Measurements from ENCODE around the gene ALKBH6.
"Not testable (repeated sequence)": the region's sequence is repeated elsewhere in the genome, so short reads cannot be mapped to it uniquely, and the experiment has no call there.

The ALKBH6 gene

GRCh38 chr19:35983177-35983576, 30.8 kb downstream of the ALKBH6 start:
- Histone ChIP-seq H2AFZ (ENCODE audit: low read depth, low read length) (no peak overlapping the region), H3K27me3 (ENCODE audit: insufficient read depth, low read length, poor library complexity) (peaks cover 21% of the 10 kb centered on the region), H3K27ac (ENCODE audit: low read length) (no peak overlapping the region), H3K9ac (ENCODE audit: low read depth, low read length) (no peak overlapping the region), H3K4me2 (ENCODE audit: insufficient read depth, low read length) (no peak overlapping the region), H3K4me3 (ENCODE audit: low read depth in 1 of 2, low read length in 2 of 2) (no peak overlapping the region), H4K20me1 (ENCODE audit: insufficient read depth, low read length) (no peaks in the 10 kb centered on the region; the same call in 1 of the 2 replicates), H3K4me1 (ENCODE audit: insufficient read depth, low read length) (no peaks in the 10 kb centered on the region), H3K79me2 (ENCODE audit: insufficient read depth, low read length) (no peaks in the 10 kb centered on the region), H3K36me3 (ENCODE audit: insufficient read depth, low read length) (no peaks in the 10 kb centered on the region), H3K9me3 (ENCODE audit: insufficient read depth, low read length, severe bottlenecking) (no peaks in the 10 kb centered on the region)
- TF ChIP-seq, protein P1, sequence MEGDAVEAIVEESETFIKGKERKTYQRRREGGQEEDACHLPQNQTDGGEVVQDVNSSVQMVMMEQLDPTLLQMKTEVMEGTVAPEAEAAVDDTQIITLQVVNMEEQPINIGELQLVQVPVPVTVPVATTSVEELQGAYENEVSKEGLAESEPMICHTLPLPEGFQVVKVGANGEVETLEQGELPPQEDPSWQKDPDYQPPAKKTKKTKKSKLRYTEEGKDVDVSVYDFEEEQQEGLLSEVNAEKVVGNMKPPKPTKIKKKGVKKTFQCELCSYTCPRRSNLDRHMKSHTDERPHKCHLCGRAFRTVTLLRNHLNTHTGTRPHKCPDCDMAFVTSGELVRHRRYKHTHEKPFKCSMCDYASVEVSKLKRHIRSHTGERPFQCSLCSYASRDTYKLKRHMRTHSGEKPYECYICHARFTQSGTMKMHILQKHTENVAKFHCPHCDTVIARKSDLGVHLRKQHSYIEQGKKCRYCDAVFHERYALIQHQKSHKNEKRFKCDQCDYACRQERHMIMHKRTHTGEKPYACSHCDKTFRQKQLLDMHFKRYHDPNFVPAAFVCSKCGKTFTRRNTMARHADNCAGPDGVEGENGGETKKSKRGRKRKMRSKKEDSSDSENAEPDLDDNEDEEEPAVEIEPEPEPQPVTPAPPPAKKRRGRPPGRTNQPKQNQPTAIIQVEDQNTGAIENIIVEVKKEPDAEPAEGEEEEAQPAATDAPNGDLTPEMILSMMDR (IDR thresholded peaks at IDR 0.05; ENCODE audit: borderline replicate concordance, extremely low read depth, low read length, poor library complexity, severe bottlenecking) = no peak
- TF ChIP-seq EZH2 (IDR thresholded peaks at IDR 0.05; ENCODE audit: borderline replicate concordance, low read depth, low read length, severe bottlenecking) = no peak
- DNase-seq (no peak), ATAC-seq (ENCODE audit: insufficient read depth, low read depth) (no peak)

DNA sequence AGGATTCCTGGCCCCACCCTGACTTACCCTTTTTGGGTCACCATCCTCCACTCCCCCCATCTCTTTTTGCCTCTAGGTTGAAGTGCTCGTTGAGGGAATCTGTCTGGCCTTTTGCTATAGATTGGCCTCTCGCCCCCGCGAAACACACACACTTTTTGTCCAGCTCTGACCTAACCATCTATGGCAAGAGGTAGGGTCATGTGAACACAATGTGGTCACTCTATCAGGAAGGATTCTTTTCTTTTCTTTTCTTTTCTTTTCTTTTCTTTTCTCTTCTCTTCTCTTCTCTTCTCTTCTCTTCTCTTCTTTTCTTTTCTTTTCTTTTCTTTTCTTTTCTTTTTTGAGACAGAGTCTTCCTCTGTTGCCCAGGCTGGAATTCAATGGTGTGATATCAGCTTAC, 33.0 kb downstream of the ALKBH6 start:
- DNase-seq; H3K36me3 ChIP-seq (ENCODE audit: insufficient read depth, low read length); H2AFZ ChIP-seq (ENCODE audit: low read depth, low read length); H3K4me2 ChIP-seq (ENCODE audit: insufficient read depth, low read length); H3K79me2 ChIP-seq (ENCODE audit: insufficient read depth, low read length); H3K9ac ChIP-seq (ENCODE audit: low read depth, low read length); H3K4me3 ChIP-seq (ENCODE audit: low read depth in 1 of 2, low read length in 2 of 2); ATAC-seq (ENCODE audit: insufficient read depth, low read depth); H4K20me1 ChIP-seq (ENCODE audit: insufficient read depth, low read length); H3K27ac ChIP-seq (ENCODE audit: low read length); H3K4me1 ChIP-seq (ENCODE audit: insufficient read depth, low read length); H3K9me3 ChIP-seq (ENCODE audit: insufficient read depth, low read length, severe bottlenecking); H3K27me3 ChIP-seq (ENCODE audit: insufficient read depth, low read length, poor library complexity): not testable (repeated sequence)

DNA sequence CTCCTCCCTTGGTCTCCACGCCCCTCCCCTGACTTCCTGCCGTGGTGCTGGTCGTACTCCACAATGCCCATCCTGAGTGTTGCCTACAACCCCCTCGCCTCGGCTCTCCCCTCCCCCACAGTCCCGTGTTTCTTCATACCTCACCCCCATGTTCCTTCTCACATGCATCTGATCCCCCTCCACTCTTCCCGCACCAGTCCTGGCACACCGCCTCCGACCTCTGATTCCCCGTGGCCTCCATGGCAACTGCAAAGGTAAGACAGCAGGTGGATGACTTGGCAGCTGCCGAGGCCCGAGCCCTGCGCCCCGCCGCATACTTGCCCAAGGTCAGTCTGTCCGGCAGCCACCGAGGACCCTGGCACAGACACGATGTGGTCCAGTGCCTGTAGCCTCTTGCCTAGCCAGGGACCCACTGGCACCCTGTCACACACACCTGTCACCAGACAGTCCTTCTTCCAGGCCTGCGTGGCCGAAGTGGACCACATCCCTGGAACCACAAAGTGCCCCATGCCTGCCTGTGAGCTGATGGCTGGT, 35.1 kb downstream of the ALKBH6 start:
- H2AFZ ChIP-seq (ENCODE audit: low read depth, low read length) = no peak overlapping the region
- ATAC-seq (ENCODE audit: insufficient read depth, low read depth) (no peak), DNase-seq (no peak)
- H3K27me3 ChIP-seq (ENCODE audit: insufficient read depth, low read length, poor library complexity) = no peaks in the 10 kb centered on the region
- H3K9ac ChIP-seq (ENCODE audit: low read depth, low read length) = no peak overlapping the region
- H3K4me2 ChIP-seq (ENCODE audit: insufficient read depth, low read length) = no peak overlapping the region
- no peaks in the 10 kb centered on the region for H4K20me1 ChIP-seq (ENCODE audit: insufficient read depth, low read length)
- no peaks in the 10 kb centered on the region for H3K4me1 ChIP-seq (ENCODE audit: insufficient read depth, low read length)
- no peaks in the 10 kb centered on the region for H3K9me3 ChIP-seq (ENCODE audit: insufficient read depth, low read length, severe bottlenecking)
- no peak for TF ChIP-seq EZH2 (IDR thresholded peaks at IDR 0.05; ENCODE audit: borderline replicate concordance, low read depth, low read length, severe bottlenecking)
- TF ChIP-seq, protein P1 (IDR thresholded peaks at IDR 0.05; ENCODE audit: borderline replicate concordance, extremely low read depth, low read length, poor library complexity, severe bottlenecking) = no peak
- no peaks in the 10 kb centered on the region for H3K79me2 ChIP-seq (ENCODE audit: insufficient read depth, low read length)
- H3K27ac ChIP-seq (ENCODE audit: low read length) = no peak overlapping the region
- no peak overlapping the region for H3K4me3 ChIP-seq (ENCODE audit: low read depth in 1 of 2, low read length in 2 of 2)
- H3K36me3 ChIP-seq (ENCODE audit: insufficient read depth, low read length) = no peaks in the 10 kb centered on the region

DNA sequence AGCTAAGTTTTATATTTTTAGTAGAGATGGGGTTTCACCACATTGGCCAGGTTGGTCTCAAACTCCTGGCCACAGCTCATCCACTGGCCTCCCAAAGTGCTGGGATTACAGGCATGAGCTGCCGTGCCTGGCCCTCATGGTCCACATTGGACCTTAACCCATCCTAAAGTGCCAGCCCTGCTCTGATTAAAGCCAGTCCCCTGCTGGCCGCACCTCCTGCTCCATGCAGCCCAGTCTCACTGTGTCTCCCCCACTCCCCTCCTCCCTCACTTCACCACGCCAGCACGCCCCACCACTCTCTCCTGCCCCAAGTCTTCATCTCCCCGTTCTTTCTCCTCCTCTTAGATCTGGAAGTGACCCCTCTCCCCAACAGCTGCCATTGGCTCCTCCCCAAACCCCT, 35.7 kb downstream of the ALKBH6 start:
- H3K4me2 ChIP-seq (ENCODE audit: insufficient read depth, low read length) = no peak overlapping the region
- no peaks in the 10 kb centered on the region for H3K27me3 ChIP-seq (ENCODE audit: insufficient read depth, low read length, poor library complexity)
- no peaks in the 10 kb centered on the region for H4K20me1 ChIP-seq (ENCODE audit: insufficient read depth, low read length)
- no peak for DNase-seq
- ATAC-seq (ENCODE audit: insufficient read depth, low read depth) = no peak
- no peak overlapping the region for H2AFZ ChIP-seq (ENCODE audit: low read depth, low read length)
- TF ChIP-seq EZH2 (IDR thresholded peaks at IDR 0.05; ENCODE audit: borderline replicate concordance, low read depth, low read length, severe bottlenecking) = no peak
- TF ChIP-seq, protein P1 (IDR thresholded peaks at IDR 0.05; ENCODE audit: borderline replicate concordance, extremely low read depth, low read length, poor library complexity, severe bottlenecking) = no peak
- H3K79me2 ChIP-seq (ENCODE audit: insufficient read depth, low read length) = no peaks in the 10 kb centered on the region
- H3K36me3 ChIP-seq (ENCODE audit: insufficient read depth, low read length) = no peaks in the 10 kb centered on the region
- no peaks in the 10 kb centered on the region for H3K9me3 ChIP-seq (ENCODE audit: insufficient read depth, low read length, severe bottlenecking)
- no peak overlapping the region for H3K4me3 ChIP-seq (ENCODE audit: low read depth in 1 of 2, low read length in 2 of 2)
- H3K9ac ChIP-seq (ENCODE audit: low read depth, low read length) = no peak overlapping the region
- no peak overlapping the region for H3K27ac ChIP-seq (ENCODE audit: low read length)
- no peaks in the 10 kb centered on the region for H3K4me1 ChIP-seq (ENCODE audit: insufficient read depth, low read length)
